WTC11 (cell line): ENCODE measurements around the gene ADAMTS12. TPM values are rescaled to one million over a fixed set of nuclear protein-coding genes. Genes with fewer than 3 reads are reported as not detected.

Source experiments
- ATAC-seq: fragments of 200-7000 bp; cut with Tn5 transposase; 2 replicates; pipeline ENCODE4 v1.10.0; 2021; ENCODE audit warnings: mild to moderate bottlenecking, moderate library complexity
- CTCF ChIA-PET: fragments of 300-600 bp; sonication (Branson Sonifier 250); formaldehyde crosslinking; loops from one replicate; lab custom pipeline; 2021; ENCODE audit warnings: antibody characterized with exemption; lab: Charles Lee
- POLR2A ChIA-PET: fragments of 350-600 bp; sonication (Branson Sonifier 250); formaldehyde crosslinking; loops from one replicate; lab custom pipeline; 2021; ENCODE audit warnings: antibody characterized with exemption; lab: Charles Lee
- DNase-seq: peaks from one replicate; pipeline ENCODE4 v3.0.0; 2021; ENCODE audit warnings: low spot score
- H3K27ac Mint-ChIP-seq: 2 replicates; pipeline ENCODE4 v1.8.0; 2021; ENCODE audit warnings: mixed read lengths
- H3K27me3 Mint-ChIP-seq: 2 replicates; pipeline ENCODE4 v1.8.0; 2021; ENCODE audit warnings: low read depth, mild to moderate bottlenecking, moderate library complexity, mixed read lengths
- H3K36me3 Mint-ChIP-seq: 2 replicates; pipeline ENCODE4 v1.8.0; 2021; ENCODE audit warnings: mixed read lengths
- H3K4me1 Mint-ChIP-seq: 2 replicates; pipeline ENCODE4 v1.8.0; 2022; ENCODE audit warnings: mixed read lengths
- H3K4me3 Mint-ChIP-seq: 2 replicates; pipeline ENCODE4 v1.8.0; 2021; ENCODE audit warnings: mild to moderate bottlenecking, moderate library complexity, mixed read lengths
- H3K9me3 Mint-ChIP-seq: 2 replicates; pipeline ENCODE4 v1.8.0; 2021; ENCODE audit warnings: mixed read lengths
- AFF4 ChIP-seq: sonication (generic); formaldehyde crosslinking; IDR thresholded peaks from 2 replicates; pipeline ENCODE4 v1.8.1; 2023; ENCODE audit warnings: mild to moderate bottlenecking, missing genetic modification reagents, borderline replicate concordance
- ARID4B ChIP-seq: sonication (generic); formaldehyde crosslinking; IDR thresholded peaks from 2 replicates; pipeline ENCODE4 v1.8.0; 2023; ENCODE audit warnings: missing genetic modification reagents, mild to moderate bottlenecking, borderline replicate concordance
- CTCF ChIP-seq: fragments of 200-600 bp; IDR thresholded peaks from 2 replicates; pipeline ENCODE4 v1.8.0; 2022; ENCODE audit warnings: antibody characterized with exemption
- E2F4 ChIP-seq: sonication (generic); formaldehyde crosslinking; IDR thresholded peaks from 2 replicates; pipeline ENCODE4 v1.8.1; 2022; ENCODE audit warnings: low read depth, mild to moderate bottlenecking, moderate library complexity, missing genetic modification reagents, borderline replicate concordance
- EMX1 ChIP-seq: fragments of 250-450 bp; sonication (Bioruptor Pico); IDR thresholded peaks from 2 replicates; pipeline ENCODE4 v1.8.0; 2021; ENCODE audit warnings: mild to moderate bottlenecking
- ESRRA ChIP-seq: sonication (generic); formaldehyde crosslinking; IDR thresholded peaks from 2 replicates; pipeline ENCODE4 v1.8.1; 2022; ENCODE audit warnings: mild to moderate bottlenecking, missing genetic modification reagents, borderline replicate concordance
- GTF2I ChIP-seq: fragments of 250-450 bp; sonication (Bioruptor Pico); conservative IDR thresholded peaks from 2 replicates; pipeline ENCODE4 v1.4.0; 2021; ENCODE audit warnings: mild to moderate bottlenecking
- HMGA2 ChIP-seq: fragments of 250-450 bp; sonication (Bioruptor Pico); IDR thresholded peaks from 2 replicates; pipeline ENCODE4 v1.4.0; 2021; ENCODE audit warnings: mild to moderate bottlenecking, moderate library complexity
- NFATC4 ChIP-seq: fragments of 250-450 bp; sonication (Bioruptor Pico); IDR thresholded peaks from 2 replicates; pipeline ENCODE4 v1.9.0; 2021; ENCODE audit warnings: mild to moderate bottlenecking
- RORB ChIP-seq: fragments of 250-450 bp; sonication (Bioruptor Pico); IDR thresholded peaks from 2 replicates; pipeline ENCODE4 v1.9.0; 2021; ENCODE audit warnings: mild to moderate bottlenecking
- SMAD3 ChIP-seq: sonication (generic); formaldehyde crosslinking; IDR thresholded peaks from 2 replicates; pipeline ENCODE4 v1.8.0; 2022; ENCODE audit warnings: missing genetic modification reagents, mild to moderate bottlenecking, borderline replicate concordance
- SMAD4 ChIP-seq: sonication (generic); formaldehyde crosslinking; IDR thresholded peaks from 2 replicates; pipeline ENCODE4 v1.8.0; 2022; ENCODE audit warnings: mild to moderate bottlenecking, missing genetic modification reagents
- SOX15 ChIP-seq: fragments of 250-450 bp; sonication (Bioruptor Pico); IDR thresholded peaks from 2 replicates; pipeline ENCODE4 v1.9.0; 2021; ENCODE audit warnings: mild to moderate bottlenecking
- ZBTB21 ChIP-seq: sonication (generic); formaldehyde crosslinking; IDR thresholded peaks from 2 replicates; pipeline ENCODE4 v1.8.1; 2023; ENCODE audit warnings: mild to moderate bottlenecking, missing genetic modification reagents, borderline replicate concordance
- ZBTB43 ChIP-seq: sonication (generic); formaldehyde crosslinking; IDR thresholded peaks from 2 replicates; pipeline ENCODE4 v1.8.1; 2023; ENCODE audit warnings: mild to moderate bottlenecking, missing genetic modification reagents
- ZMAT4 ChIP-seq: fragments of 250-450 bp; sonication (Bioruptor Pico); IDR thresholded peaks from 2 replicates; pipeline ENCODE4 v1.9.0; 2021; ENCODE audit warnings: mild to moderate bottlenecking
- ZNF138 ChIP-seq: sonication (generic); formaldehyde crosslinking; conservative IDR thresholded peaks from 2 replicates; pipeline ENCODE4 v1.8.1; 2022; ENCODE audit warnings: mild to moderate bottlenecking, moderate library complexity, missing genetic modification reagents
- total RNA-seq: library from RNA; stranded (reverse); gene quantifications from 3 replicates; pipeline ENCODE4 v1.2.3, GENCODE V29; 2021

ADAMTS12 gene
- total RNA-seq, 1 experiment from 2014 or later, result 13.5 TPM

DNA sequence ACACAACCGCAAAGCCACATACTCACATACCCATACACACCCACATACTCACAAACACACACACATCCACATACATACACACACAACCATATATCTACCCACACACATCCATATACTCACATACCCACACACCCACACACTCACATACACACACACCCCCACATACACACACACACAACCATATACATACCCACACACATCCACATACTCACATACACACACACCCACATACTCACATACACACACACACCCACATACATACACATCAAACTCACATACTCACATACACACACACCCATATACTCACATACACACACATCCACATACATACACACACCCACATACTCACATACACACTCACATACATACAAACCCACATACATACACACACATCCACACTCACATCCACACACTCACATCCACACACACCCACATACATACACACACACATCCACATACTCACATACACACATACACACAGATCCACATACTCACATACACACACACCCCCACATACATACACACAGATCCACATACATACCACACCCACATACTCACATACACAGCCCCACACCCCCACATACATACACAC is 220.0 kb downstream of the ADAMTS12 start (continued):
- TF ChIP-seq CTCF (no peak), ARID4B (CRISPR knock-in tag) (no peak)

GRCh38 chr5:33662722-33663427 is 228.9 kb downstream of the ADAMTS12 start:
- Mint-ChIP-seq H3K4me1 (peaks cover 9% of the 10 kb centered on the region), H3K9me3 (no peaks in the 10 kb centered on the region), H3K36me3 (no peaks in the 10 kb centered on the region), H3K27ac (no peak overlapping the region), H3K27me3 (no peaks in the 10 kb centered on the region), H3K4me3 (no peak overlapping the region)
- DNase-seq (no peak), ATAC-seq (no peak)
- ChIA-PET POLR2A (interaction anchor here (0.6 kb wide), 1 partner anchor 38 kb away, joined by 3 read pairs; no protein-coding TSS in a partner anchor), CTCF (interaction anchor here (1.2 kb wide), 1 partner anchor 273 kb away, joined by 4 read pairs; the partner anchor contains the start of gene RXFP3)
- no peak for TF ChIP-seq SOX15
- no peak for TF ChIP-seq NFATC4 (CRISPR knock-in tag)
- no peak for TF ChIP-seq ESRRA (CRISPR knock-in tag)
- no peak for TF ChIP-seq ZMAT4 (CRISPR knock-in tag)
- no peak for TF ChIP-seq EMX1
- TF ChIP-seq HMGA2 (CRISPR knock-in tag), result no peak
- TF ChIP-seq GTF2I (CRISPR knock-in tag), result no peak
- TF ChIP-seq ARID4B (CRISPR knock-in tag), result no peak
- TF ChIP-seq RORB (CRISPR knock-in tag), result no peak
- no peak for TF ChIP-seq ZBTB21 (CRISPR knock-in tag)
- TF ChIP-seq SMAD3, result no peak
- TF ChIP-seq ZBTB43 (CRISPR knock-in tag), result no peak
- no peak for TF ChIP-seq ZNF138 (CRISPR knock-in tag)
- TF ChIP-seq E2F4, result no peak
- no peak for TF ChIP-seq SMAD4
- no peak for TF ChIP-seq AFF4 (CRISPR knock-in tag)
